Activated CD4-positive, alpha-beta memory T cell treated with anti-CD3 and anti-CD28 coated beads, Interleukin-2, amount 10 ng/mL, durations not matched to agents 7 days and 5 days (primary cell): ENCODE results near the gene HK1. TPM values are rescaled to one million over a fixed set of nuclear protein-coding genes. Genes with fewer than 3 reads are reported as not detected.

Experiments
- CTCF ChIA-PET: fragments of 350-600 bp; sonication (Branson Sonifier 250); formaldehyde crosslinking; loops from one replicate; lab custom pipeline; 2021; ENCODE audit warnings: antibody characterized with exemption, inconsistent platforms; lab: Charles Lee
- POLR2A ChIA-PET: fragments of 350-600 bp; sonication (Branson Sonifier 250); formaldehyde crosslinking; loops from one replicate; lab custom pipeline; 2021; ENCODE audit warnings: antibody characterized with exemption; lab: Charles Lee
- DNase-seq: peaks from one replicate; pipeline ENCODE4 v3.0.0-alpha.2; 2020
- H3K27ac Mint-ChIP-seq: one replicate; pipeline ENCODE4 v1.8.0; 2021; ENCODE audit warnings: mild to moderate bottlenecking, mixed read lengths
- H3K27me3 Mint-ChIP-seq: one replicate; pipeline ENCODE4 v1.8.0; 2021; ENCODE audit warnings: mixed read lengths
- H3K36me3 Mint-ChIP-seq: one replicate; pipeline ENCODE4 v1.8.0; 2021; ENCODE audit warnings: low read depth, mixed read lengths
- H3K4me1 Mint-ChIP-seq: one replicate; pipeline ENCODE4 v1.8.0; 2021; ENCODE audit warnings: mixed read lengths
- H3K4me3 Mint-ChIP-seq: one replicate; pipeline ENCODE4 v1.8.0; 2021; ENCODE audit warnings: mild to moderate bottlenecking, mixed read lengths
- H3K9me3 Mint-ChIP-seq: one replicate; pipeline ENCODE4 v1.8.0; 2021; ENCODE audit warnings: mixed read lengths
- total RNA-seq, 2 experiments: library from RNA; stranded (reverse); gene quantifications; one replicate each; pipeline ENCODE4 v1.2.3, GENCODE V29; 2021

The HK1 gene
- total RNA-seq, 2 experiments from 2014 or later, result 142 to 146 TPM

GRCh38 chr10:69406302-69406811, 128.1 kb downstream of the HK1 start:
- POLR2A ChIA-PET, result interaction anchor here (0.7 to 3.6 kb wide), 3 partner anchors 88 to 349 kb away, joined by 3 to 21 read pairs (median 3); no protein-coding TSS in a partner anchor
- CTCF ChIA-PET, result interaction anchor here (0.7 to 2.5 kb wide), 10 partner anchors 8 to 400 kb away, joined by 3 to 46 read pairs (median 3); no protein-coding TSS in a partner anchor
- Mint-ChIP-seq H3K36me3 (peaks cover 16% of the 10 kb centered on the region), H3K9me3 (no peaks in the 10 kb centered on the region), H3K27me3 (no peaks in the 10 kb centered on the region), H3K4me1 (peaks cover 33% of the 10 kb centered on the region), H3K4me3 (no peak overlapping the region), H3K27ac (peak overlapping the region; percentile 18)
- no peak for DNase-seq

GRCh38 chr10:69406816-69407580, 128.7 kb downstream of the HK1 start:
- ChIA-PET POLR2A (interaction anchor here (0.7 to 3.6 kb wide), 5 partner anchors 14 to 350 kb away, joined by 3 to 21 read pairs (median 3); no protein-coding TSS in a partner anchor), CTCF (interaction anchor here (0.7 to 2.5 kb wide), 19 partner anchors 9 to 401 kb away, joined by 3 to 46 read pairs (median 4); no protein-coding TSS in a partner anchor)
- H3K4me3 Mint-ChIP-seq, result no peak overlapping the region

GRCh38 chr10:69407621-69408301, 129.5 kb downstream of the HK1 start:
- peak; percentile 30 for DNase-seq
- Mint-ChIP-seq H3K36me3 (peaks cover 11% of the 10 kb centered on the region), H3K4me1 (peaks cover 33% of the 10 kb centered on the region), H3K27ac (peak overlapping the region; percentile 59), H3K4me3 (no peak overlapping the region), H3K9me3 (no peaks in the 10 kb centered on the region), H3K27me3 (no peaks in the 10 kb centered on the region)
- ChIA-PET POLR2A (interaction anchor here (0.9 to 3.6 kb wide), 8 partner anchors 10 to 284 kb away, joined by 3 to 21 read pairs (median 5); partner anchors contain the start of gene VPS26A), CTCF (interaction anchor here (0.6 to 2.5 kb wide), 43 partner anchors 9 to 283 kb away, joined by 3 to 46 read pairs (median 3); no protein-coding TSS in a partner anchor)

More at GRCh38 chr10:69406816-69407580, 128.7 kb downstream of the HK1 start:
- Mint-ChIP-seq H3K27ac (peak overlapping the region; percentile 47), H3K27me3 (no peaks in the 10 kb centered on the region), H3K9me3 (no peaks in the 10 kb centered on the region), H3K4me1 (peaks cover 33% of the 10 kb centered on the region), H3K36me3 (peaks cover 11% of the 10 kb centered on the region)
- DNase-seq, result no peak

GRCh38 chr10:69408318-69409175, 130.3 kb downstream of the HK1 start:
- ChIA-PET POLR2A (interaction anchor here (0.9 to 3.6 kb wide), 7 partner anchors 11 to 285 kb away, joined by 3 to 21 read pairs (median 5); partner anchors contain the start of gene VPS26A), CTCF (interaction anchor here (0.6 to 2.5 kb wide), 39 partner anchors 9 to 283 kb away, joined by 3 to 46 read pairs (median 4); no protein-coding TSS in a partner anchor)
- Mint-ChIP-seq H3K4me1 (peaks cover 34% of the 10 kb centered on the region), H3K27ac (peak overlapping the region; percentile 69), H3K4me3 (peak overlapping the region; percentile 71), H3K9me3 (no peaks in the 10 kb centered on the region), H3K36me3 (peaks cover 11% of the 10 kb centered on the region), H3K27me3 (no peaks in the 10 kb centered on the region)
- peak; percentile 93 for DNase-seq

- no peak for DNase-seq
- Mint-ChIP-seq H3K9me3 (no peaks in the 10 kb centered on the region), H3K27ac (peak overlapping the region; percentile 69), H3K4me3 (no peak overlapping the region), H3K36me3 (peaks cover 7% of the 10 kb centered on the region), H3K27me3 (no peaks in the 10 kb centered on the region), H3K4me1 (peaks cover 34% of the 10 kb centered on the region)
- CTCF ChIA-PET, result interaction anchor here (1.0 to 2.5 kb wide), 11 partner anchors 15 to 207 kb away, joined by 3 to 46 read pairs (median 4); no protein-coding TSS in a partner anchor
- POLR2A ChIA-PET, result interaction anchor here (1.0 to 3.6 kb wide), 6 partner anchors 11 to 286 kb away, joined by 3 to 21 read pairs (median 5); partner anchors contain the start of gene VPS26A
Measured at GRCh38 chr10:69409176-69409495, 130.8 kb downstream of the HK1 start.

GRCh38 chr10:69409968-69410367, 131.7 kb downstream of the HK1 start:
- H3K4me1 Mint-ChIP-seq, result peaks cover 34% of the 10 kb centered on the region
- H3K9me3 Mint-ChIP-seq, result no peaks in the 10 kb centered on the region
- no peak overlapping the region for H3K4me3 Mint-ChIP-seq
- H3K27ac Mint-ChIP-seq, result no peak overlapping the region
- no peaks in the 10 kb centered on the region for H3K36me3 Mint-ChIP-seq
- H3K27me3 Mint-ChIP-seq, result peaks cover 1% of the 10 kb centered on the region
- ChIA-PET CTCF (no interaction called here), POLR2A (no interaction called here)
- DNase-seq, result peak; percentile 31

- no peak overlapping the region for H3K27ac Mint-ChIP-seq
Measured at GRCh38 chr10:69410487-69410886, 132.2 kb downstream of the HK1 start.

GRCh38 chr10:69411476-69411875, 133.2 kb downstream of the HK1 start:
- Mint-ChIP-seq H3K27me3 (peaks cover 1% of the 10 kb centered on the region), H3K36me3 (no peaks in the 10 kb centered on the region), H3K4me1 (peaks cover 31% of the 10 kb centered on the region), H3K27ac (no peak overlapping the region), H3K9me3 (no peaks in the 10 kb centered on the region), H3K4me3 (no peak overlapping the region)
- POLR2A ChIA-PET, result no interaction called here
- CTCF ChIA-PET, result interaction anchor here (0.6 to 1.4 kb wide), 5 partner anchors 10 to 935 kb away, joined by 3 to 6 read pairs (median 3); no protein-coding TSS in a partner anchor
- no peak for DNase-seq

More at GRCh38 chr10:69410487-69410886, 132.2 kb downstream of the HK1 start:
- Mint-ChIP-seq H3K9me3 (no peaks in the 10 kb centered on the region), H3K4me3 (no peak overlapping the region), H3K36me3 (no peaks in the 10 kb centered on the region), H3K4me1 (peaks cover 34% of the 10 kb centered on the region), H3K27me3 (peaks cover 1% of the 10 kb centered on the region)
- ChIA-PET CTCF (interaction anchor here (0.9 to 1.4 kb wide), 3 partner anchors 11 to 214 kb away, joined by 3 to 6 read pairs (median 4); no protein-coding TSS in a partner anchor), POLR2A (no interaction called here)
- DNase-seq, result no peak

GRCh38 chr10:69412232-69412790, 134.0 kb downstream of the HK1 start:
- peaks cover 1% of the 10 kb centered on the region for H3K27me3 Mint-ChIP-seq
- no peak for DNase-seq
- no peaks in the 10 kb centered on the region for H3K36me3 Mint-ChIP-seq
- POLR2A ChIA-PET, result no interaction called here
- peaks cover 26% of the 10 kb centered on the region for H3K4me1 Mint-ChIP-seq
- no peak overlapping the region for H3K4me3 Mint-ChIP-seq
- no peaks in the 10 kb centered on the region for H3K9me3 Mint-ChIP-seq
- no peak overlapping the region for H3K27ac Mint-ChIP-seq
- CTCF ChIA-PET, result interaction anchor here (0.6 to 1.4 kb wide), 2 partner anchors 15 to 96 kb away, joined by 3 to 6 read pairs; no protein-coding TSS in a partner anchor

GRCh38 chr10:69413221-69413865, 135.0 kb downstream of the HK1 start:
- CTCF ChIA-PET, result no interaction called here

More at GRCh38 chr10:69413221-69413865, 135.0 kb downstream of the HK1 start:
- Mint-ChIP-seq H3K36me3 (no peaks in the 10 kb centered on the region), H3K4me1 (peaks cover 20% of the 10 kb centered on the region), H3K9me3 (no peaks in the 10 kb centered on the region), H3K27me3 (peaks cover 1% of the 10 kb centered on the region), H3K27ac (no peak overlapping the region), H3K4me3 (no peak overlapping the region)
- POLR2A ChIA-PET, result no interaction called here
- DNase-seq, result peak; percentile 41
